Natural killer cell (primary cell): ENCODE data around the gene COL11A1. TPM values are rescaled to one million over a fixed set of nuclear protein-coding genes. Genes with fewer than 3 reads are reported as not detected.

Experiments
- ATAC-seq, 3 donors: fragments of 150-1000 bp in 2 of 3; fragments of 200-7000 bp in 1 of 3; cut with Tn5 transposase; 1 replicate in 1 of 3; 2 replicates in 2 of 3; pipeline ENCODE4 v1.10.0; 2021; ENCODE audit warnings: mild to moderate bottlenecking in 2 of 3, moderate library complexity in 2 of 3
- DNase-seq, 2 donors: peaks; one replicate each; pipeline versions ENCODE4 v3.0.0 to v3.0.0-alpha.2; 2013 to 2021; ENCODE audit warnings: mixed read lengths in 1 of 2
- H3K27ac ChIP-seq: one replicate; pipeline ENCODE4 v1.5.1; 2013; ENCODE audit warnings: mild to moderate bottlenecking, low read length
- H3K27me3 ChIP-seq: one replicate; pipeline ENCODE4 v1.6.1; 2013; ENCODE audit warnings: low read length; ENCODE audit not compliant: control insufficient read depth, insufficient read depth
- H3K36me3 ChIP-seq: one replicate; pipeline ENCODE4 v1.6.1; 2013; ENCODE audit warnings: low read length; ENCODE audit not compliant: control insufficient read depth, insufficient read depth
- H3K4me1 ChIP-seq: one replicate; pipeline ENCODE4 v1.6.1; 2013; ENCODE audit warnings: low read length; ENCODE audit not compliant: control insufficient read depth, insufficient read depth
- H3K4me3 ChIP-seq: one replicate; pipeline ENCODE4 v1.5.1; 2013; ENCODE audit warnings: low read length
- H3K9me3 ChIP-seq: one replicate; pipeline ENCODE4 v1.6.1; 2013; ENCODE audit warnings: low read length; ENCODE audit not compliant: control insufficient read depth, insufficient read depth
- H3K27ac Mint-ChIP-seq, 2 donors: one replicate each; pipeline ENCODE4 v1.8.0; 2022; ENCODE audit warnings: mild to moderate bottlenecking in 2 of 2, mixed read lengths in 2 of 2, moderate library complexity in 1 of 2
- H3K27me3 Mint-ChIP-seq, 2 donors: one replicate each; pipeline ENCODE4 v1.8.0; 2022; ENCODE audit warnings: low read depth in 2 of 2, mixed read lengths in 2 of 2
- H3K36me3 Mint-ChIP-seq: one replicate; pipeline ENCODE4 v1.8.0; 2022; ENCODE audit warnings: mixed read lengths
- H3K4me1 Mint-ChIP-seq, 2 donors: one replicate each; pipeline ENCODE4 v1.8.0; 2022; ENCODE audit warnings: mixed read lengths in 2 of 2
- H3K4me3 Mint-ChIP-seq: one replicate; pipeline ENCODE4 v1.8.0; 2022; ENCODE audit warnings: mild to moderate bottlenecking, moderate library complexity, mixed read lengths
- H3K9me3 Mint-ChIP-seq, 2 donors: one replicate each; pipeline ENCODE4 v1.8.0; 2022; ENCODE audit warnings: mixed read lengths in 2 of 2
- WGBS: methylation state at CpG from one replicate; pipeline ENCODE4 v1.1.7; 2013; ENCODE audit warnings: missing lambda C conversion rate; ENCODE audit not compliant: insufficient coverage; 5-methylcytosine and 5-hydroxymethylcytosine counted together
- intact Hi-C: fragments of 100-400 bp; cut with micrococcal nuclease; formaldehyde crosslinking; loops from one replicate; pipeline ENCODE4 v1.14.2; 2022
- total RNA-seq, 4 donors: library from RNA; stranded (reverse); fragments of 120-200 nt in 1 of 4; gene quantifications; one replicate each; pipeline versions ENCODE4 v1.2.3 to v1.2.4, GENCODE V29; 2013 to 2022
- TF ChIP-seq, protein P1 (sequence below): fragments of 200-600 bp; IDR thresholded peaks from one replicate; pipeline ENCODE4 v1.8.0; 2022; ENCODE audit warnings: antibody characterized with exemption

Gene COL11A1
- total RNA-seq, 3 donors from 2014 or later (not counting 1 experiment from before 2014, with no cell fraction given): not detected

DNA sequence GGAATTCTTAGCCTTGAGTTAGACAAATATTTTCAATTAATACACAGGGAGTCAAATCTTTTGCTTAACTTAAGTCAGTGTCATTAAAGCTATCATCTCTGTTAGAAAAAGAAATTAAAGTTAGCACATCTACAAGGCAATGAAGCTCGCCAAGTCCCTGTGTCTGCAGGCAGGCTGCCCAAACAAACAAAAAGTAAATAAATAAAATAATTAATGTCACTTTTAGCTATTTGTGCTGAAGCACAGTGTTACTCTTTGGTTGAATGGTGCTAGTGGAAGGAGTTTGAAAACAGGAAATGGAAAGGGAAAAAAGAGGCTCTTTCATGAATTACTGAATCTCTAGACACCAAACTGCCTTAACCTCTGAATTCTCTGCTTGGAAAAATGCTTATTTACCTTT lies 37.1 kb upstream of the COL11A1 start:
- ATAC-seq: no peak
- intact Hi-C loops: no loop called here

DNA sequence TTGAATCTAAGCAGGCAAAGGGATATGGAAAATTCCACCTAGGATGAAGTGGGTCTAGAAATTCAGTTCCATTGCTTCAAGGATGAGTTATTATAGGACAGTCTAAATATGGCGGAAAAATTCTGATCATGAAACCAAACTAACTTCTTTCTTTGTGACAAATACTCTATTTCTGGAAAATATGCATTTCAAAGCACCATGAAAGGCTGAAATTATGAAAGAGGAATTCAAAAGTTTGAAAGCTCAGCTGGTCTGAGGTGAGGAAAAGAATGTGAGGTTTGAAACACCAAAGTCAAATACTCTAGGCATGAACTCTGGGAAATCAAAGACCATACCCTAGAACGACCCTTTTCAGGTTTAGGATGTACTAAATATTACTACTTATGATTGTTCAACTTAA lies 36.4 kb upstream of the COL11A1 start:
- Mint-ChIP-seq H3K27ac (no peak overlapping the region), H3K36me3 (peaks cover 9% of the 10 kb centered on the region), H3K9me3 (peaks cover 11 to 15% of the 10 kb centered on the region in 2 donors), H3K27me3 (no peaks in the 10 kb centered on the region), H3K4me3 (no peak overlapping the region), H3K4me1 (peaks cover 0 to 5% of the 10 kb centered on the region in 2 donors)
- intact Hi-C loops: no loop called here
- no peaks in the 10 kb centered on the region for H3K27me3 ChIP-seq
- DNase-seq (no peak), ATAC-seq (no peak)
- WGBS: no CpG with 5 or more reads among the region's 2 CpGs
- TF ChIP-seq, protein P1, sequence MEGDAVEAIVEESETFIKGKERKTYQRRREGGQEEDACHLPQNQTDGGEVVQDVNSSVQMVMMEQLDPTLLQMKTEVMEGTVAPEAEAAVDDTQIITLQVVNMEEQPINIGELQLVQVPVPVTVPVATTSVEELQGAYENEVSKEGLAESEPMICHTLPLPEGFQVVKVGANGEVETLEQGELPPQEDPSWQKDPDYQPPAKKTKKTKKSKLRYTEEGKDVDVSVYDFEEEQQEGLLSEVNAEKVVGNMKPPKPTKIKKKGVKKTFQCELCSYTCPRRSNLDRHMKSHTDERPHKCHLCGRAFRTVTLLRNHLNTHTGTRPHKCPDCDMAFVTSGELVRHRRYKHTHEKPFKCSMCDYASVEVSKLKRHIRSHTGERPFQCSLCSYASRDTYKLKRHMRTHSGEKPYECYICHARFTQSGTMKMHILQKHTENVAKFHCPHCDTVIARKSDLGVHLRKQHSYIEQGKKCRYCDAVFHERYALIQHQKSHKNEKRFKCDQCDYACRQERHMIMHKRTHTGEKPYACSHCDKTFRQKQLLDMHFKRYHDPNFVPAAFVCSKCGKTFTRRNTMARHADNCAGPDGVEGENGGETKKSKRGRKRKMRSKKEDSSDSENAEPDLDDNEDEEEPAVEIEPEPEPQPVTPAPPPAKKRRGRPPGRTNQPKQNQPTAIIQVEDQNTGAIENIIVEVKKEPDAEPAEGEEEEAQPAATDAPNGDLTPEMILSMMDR: no peak
- H3K36me3 ChIP-seq: no peaks in the 10 kb centered on the region
- H3K4me1 ChIP-seq: no peaks in the 10 kb centered on the region
- H3K4me3 ChIP-seq: no peak overlapping the region
- H3K9me3 ChIP-seq: no peaks in the 10 kb centered on the region
- H3K27ac ChIP-seq: no peak overlapping the region

More for the DNA sequence above, 37.1 kb upstream of the COL11A1 start:
- H3K4me3 Mint-ChIP-seq: no peak overlapping the region
- peaks cover 0 to 2% of the 10 kb centered on the region in 2 donors for H3K27me3 Mint-ChIP-seq
- TF ChIP-seq, protein P1: no peak
- H3K9me3 Mint-ChIP-seq: peaks cover 13 to 16% of the 10 kb centered on the region in 2 donors
- Histone ChIP-seq H3K27ac (no peak overlapping the region), H3K36me3 (no peaks in the 10 kb centered on the region), H3K4me1 (no peaks in the 10 kb centered on the region), H3K4me3 (no peak overlapping the region), H3K27me3 (no peaks in the 10 kb centered on the region), H3K9me3 (no peaks in the 10 kb centered on the region)
- H3K36me3 Mint-ChIP-seq: peaks cover 2% of the 10 kb centered on the region
- no CpG with 5 or more reads among the region's 1 CpG for WGBS
- no peak for DNase-seq
- H3K4me1 Mint-ChIP-seq: peaks cover 0 to 5% of the 10 kb centered on the region in 2 donors
- no peak overlapping the region for H3K27ac Mint-ChIP-seq

DNA sequence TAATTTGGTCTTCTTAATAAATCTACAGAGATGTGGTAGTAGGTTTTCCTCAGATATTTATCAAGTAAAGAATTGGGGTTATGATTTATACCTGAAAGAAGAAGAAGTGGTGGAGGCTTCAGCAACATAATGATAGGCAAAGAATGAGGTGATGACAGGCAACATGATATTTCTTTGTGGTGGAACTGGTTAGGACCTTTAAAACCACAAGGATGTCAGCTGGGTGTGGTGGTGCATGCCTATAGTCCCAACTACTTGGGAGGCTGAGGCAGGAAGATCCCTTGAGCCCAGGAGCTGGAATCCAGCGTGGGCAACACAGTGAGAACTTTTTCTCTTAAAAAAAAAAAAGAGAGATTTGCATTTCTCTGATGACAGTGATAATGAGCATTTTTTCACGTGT lies 34.1 kb upstream of the COL11A1 start:
- no peak overlapping the region for H3K4me3 Mint-ChIP-seq
- TF ChIP-seq, protein P1: no peak
- Histone ChIP-seq H3K4me3 (no peak overlapping the region), H3K27ac (no peak overlapping the region), H3K9me3 (no peaks in the 10 kb centered on the region), H3K27me3 (no peaks in the 10 kb centered on the region), H3K4me1 (no peaks in the 10 kb centered on the region), H3K36me3 (no peaks in the 10 kb centered on the region)
- WGBS: 30% methylated on average over 2 of the region's 2 CpGs
- DNase-seq (no peak), ATAC-seq (no peak)
- H3K4me1 Mint-ChIP-seq: peaks cover 0 to 5% of the 10 kb centered on the region in 2 donors
- intact Hi-C loops: no loop called here
- H3K27ac Mint-ChIP-seq: no peak overlapping the region
- peaks cover 0 to 3% of the 10 kb centered on the region in 2 donors for H3K27me3 Mint-ChIP-seq
- peaks cover 9 to 10% of the 10 kb centered on the region in 2 donors for H3K9me3 Mint-ChIP-seq
- peaks cover 15% of the 10 kb centered on the region for H3K36me3 Mint-ChIP-seq

DNA sequence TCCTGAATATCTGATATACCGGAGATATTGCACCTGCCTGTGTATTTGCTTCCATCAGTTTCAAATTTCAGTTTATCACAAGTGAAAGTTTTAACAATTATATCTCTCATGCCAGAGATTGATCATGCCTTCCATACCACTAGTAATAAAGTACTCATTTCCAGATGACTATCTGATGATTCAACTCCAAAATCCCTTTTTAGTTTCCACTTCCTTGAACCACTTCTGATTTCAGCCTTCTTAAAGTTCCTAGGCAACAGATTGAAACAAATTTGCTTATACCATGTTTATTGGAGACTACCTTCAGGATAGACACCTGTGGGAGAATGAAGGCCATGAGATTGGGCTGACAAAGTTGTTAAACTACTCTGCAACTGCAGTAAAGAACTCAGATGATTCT lies 21.5 kb upstream of the COL11A1 start:
- Mint-ChIP-seq H3K4me3 (no peak overlapping the region), H3K36me3 (no peaks in the 10 kb centered on the region), H3K9me3 (peaks cover 2 to 3% of the 10 kb centered on the region in 2 donors), H3K27me3 (no peaks in the 10 kb centered on the region), H3K27ac (no peak overlapping the region), H3K4me1 (no peaks in the 10 kb centered on the region)
- TF ChIP-seq, protein P1: no peak
- H3K36me3 ChIP-seq: no peaks in the 10 kb centered on the region
- ATAC-seq (no peak), DNase-seq (no peak)
- H3K27ac ChIP-seq: no peak overlapping the region
- H3K9me3 ChIP-seq: no peaks in the 10 kb centered on the region
- intact Hi-C loops: no loop called here
- 69% methylated on average over 1 of the region's 1 CpG for WGBS
- no peaks in the 10 kb centered on the region for H3K27me3 ChIP-seq
- no peak overlapping the region for H3K4me3 ChIP-seq
- H3K4me1 ChIP-seq: no peaks in the 10 kb centered on the region
